Activated T-helper 1 cell treated with anti-CD3 and anti-CD28 coated beads, Interleukin-12 subunit alpha, Interleukin-12 subunit beta, Interleukin-2, Interleukin-4 antibody, amounts not matched to agents 30 ng/mL and 10 ng/mL and 1 ng/mL, durations not matched to agents 14 hours and 24 hours and 36 hours (primary cell): ENCODE results near the gene NCAM2. TPM values are rescaled to one million over a fixed set of nuclear protein-coding genes. Genes with fewer than 3 reads are reported as not detected.

Source experiments
- DNase-seq: peaks from one replicate; pipeline ENCODE4 v3.0.0; 2021; ENCODE audit warnings: low spot score
- H3K27ac Mint-ChIP-seq: one replicate; pipeline ENCODE4 v1.8.0; 2021; ENCODE audit warnings: mild to moderate bottlenecking, mixed read lengths
- H3K27me3 Mint-ChIP-seq: one replicate; pipeline ENCODE4 v1.8.0; 2022; ENCODE audit warnings: mild to moderate bottlenecking, moderate library complexity, mixed read lengths; ENCODE audit not compliant: insufficient read depth
- H3K36me3 Mint-ChIP-seq: one replicate; pipeline ENCODE4 v1.8.0; 2021; ENCODE audit warnings: low read depth, mixed read lengths
- H3K4me1 Mint-ChIP-seq: one replicate; pipeline ENCODE4 v1.8.0; 2021; ENCODE audit warnings: low read depth, mixed read lengths
- H3K4me3 Mint-ChIP-seq: one replicate; pipeline ENCODE4 v1.8.0; 2021; ENCODE audit warnings: mild to moderate bottlenecking, moderate library complexity, mixed read lengths
- H3K9me3 Mint-ChIP-seq: one replicate; pipeline ENCODE4 v1.8.0; 2021; ENCODE audit warnings: mixed read lengths
- intact Hi-C: fragments of 100-400 bp; cut with micrococcal nuclease; formaldehyde crosslinking; loops from one replicate; pipeline ENCODE4 v1.15.1; 2024
- total RNA-seq: library from RNA; stranded (reverse); gene quantifications from 2 replicates; pipeline ENCODE4 v1.2.3, GENCODE V29; 2022

The NCAM2 gene
- total RNA-seq, 1 donor from 2014 or later = not detected

DNA sequence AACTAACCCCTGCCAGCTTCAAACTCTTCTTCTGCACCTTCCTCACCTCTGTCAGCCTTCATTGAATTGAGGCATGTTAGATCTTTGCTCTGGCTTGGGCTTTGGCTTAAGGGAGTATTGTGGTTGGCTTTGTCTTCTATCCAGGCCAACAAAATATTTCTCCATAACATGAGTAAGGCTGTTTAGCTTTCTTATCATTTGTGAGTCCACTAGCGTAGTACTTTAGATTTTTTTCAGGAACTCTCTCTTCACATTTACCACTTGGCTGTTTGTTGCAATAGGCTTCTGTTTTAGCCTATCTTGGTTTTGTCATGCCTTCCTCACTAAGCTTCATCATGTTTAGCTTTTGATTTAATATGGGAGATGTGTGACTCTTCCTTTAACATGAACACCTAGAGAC, 417.5 kb downstream of the NCAM2 start:
- intact Hi-C loops = no loop called here
- DNase-seq = no peak
- no peaks in the 10 kb centered on the region for H3K36me3 Mint-ChIP-seq
- H3K27ac Mint-ChIP-seq = no peak overlapping the region
- peaks cover 4% of the 10 kb centered on the region for H3K9me3 Mint-ChIP-seq
- H3K4me1 Mint-ChIP-seq = no peaks in the 10 kb centered on the region
- H3K27me3 Mint-ChIP-seq = no peaks in the 10 kb centered on the region
- no peak overlapping the region for H3K4me3 Mint-ChIP-seq

DNA sequence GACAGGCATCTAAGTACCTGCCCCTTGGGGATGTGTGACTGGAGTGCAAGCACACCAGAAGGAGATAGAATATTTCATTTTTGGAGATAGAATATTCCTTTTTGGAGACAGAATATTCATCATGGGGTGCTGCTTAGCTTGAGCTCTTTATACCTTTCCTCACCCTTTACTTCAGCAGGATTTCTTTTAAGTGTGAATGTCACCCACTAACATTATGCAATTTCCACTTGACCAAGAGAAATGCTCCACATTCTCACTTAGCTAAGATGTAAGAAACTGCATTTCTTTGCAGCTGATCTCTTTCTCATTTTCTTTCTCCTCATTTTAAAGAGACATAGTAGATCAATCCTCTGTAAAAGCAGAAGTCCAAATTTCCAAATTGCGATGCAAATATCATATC, 436.7 kb downstream of the NCAM2 start:
- intact Hi-C loops = no loop called here
- DNase-seq = no peak
- Mint-ChIP-seq H3K36me3 (no peaks in the 10 kb centered on the region), H3K4me3 (no peak overlapping the region), H3K9me3 (peaks cover 19% of the 10 kb centered on the region), H3K27me3 (no peaks in the 10 kb centered on the region), H3K27ac (no peak overlapping the region), H3K4me1 (no peaks in the 10 kb centered on the region)

DNA sequence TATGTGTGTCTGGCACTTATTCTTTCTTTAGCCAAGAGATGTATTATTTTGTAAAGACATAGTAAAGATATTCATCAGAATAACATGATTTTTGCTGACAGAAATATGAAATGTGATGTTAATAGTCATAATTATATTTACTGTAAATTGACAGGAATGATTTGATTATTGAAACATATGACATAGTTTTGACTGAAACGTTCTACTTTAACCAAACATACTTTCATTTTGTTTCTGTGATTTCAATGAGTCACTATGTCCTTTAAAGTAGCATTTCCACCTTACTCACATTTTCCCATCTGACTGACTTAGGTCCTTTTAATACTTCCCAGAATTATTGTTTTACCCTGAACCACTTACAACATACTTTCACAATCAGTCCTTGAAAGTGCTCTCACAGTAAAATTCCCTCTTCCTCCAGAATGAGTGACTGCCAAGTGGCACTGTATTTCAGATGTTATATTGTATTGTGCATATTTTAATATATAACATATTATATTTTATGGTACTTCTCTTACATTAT, 437.9 kb downstream of the NCAM2 start:
- Mint-ChIP-seq H3K27ac (no peak overlapping the region), H3K36me3 (no peaks in the 10 kb centered on the region), H3K4me3 (no peak overlapping the region)

GRCh38 chr21:21439761-21440160, 441.6 kb downstream of the NCAM2 start:
- no peak overlapping the region for H3K4me3 Mint-ChIP-seq
- DNase-seq = no peak
- H3K4me1 Mint-ChIP-seq = no peaks in the 10 kb centered on the region
- intact Hi-C loops = no loop called here
- no peaks in the 10 kb centered on the region for H3K36me3 Mint-ChIP-seq
- H3K27me3 Mint-ChIP-seq = no peaks in the 10 kb centered on the region
- no peak overlapping the region for H3K27ac Mint-ChIP-seq
- peaks cover 5% of the 10 kb centered on the region for H3K9me3 Mint-ChIP-seq

More for the DNA sequence above, 437.9 kb downstream of the NCAM2 start:
- no peaks in the 10 kb centered on the region for H3K27me3 Mint-ChIP-seq
- DNase-seq = no peak
- no peaks in the 10 kb centered on the region for H3K4me1 Mint-ChIP-seq
- intact Hi-C loops = no loop called here
- H3K9me3 Mint-ChIP-seq = peaks cover 19% of the 10 kb centered on the region

- H3K9me3 Mint-ChIP-seq = no peaks in the 10 kb centered on the region
- no peak overlapping the region for H3K27ac Mint-ChIP-seq
- H3K27me3 Mint-ChIP-seq = no peaks in the 10 kb centered on the region
- no peak overlapping the region for H3K4me3 Mint-ChIP-seq
- intact Hi-C loops = no loop called here
- H3K36me3 Mint-ChIP-seq = no peaks in the 10 kb centered on the region
- DNase-seq = no peak
- H3K4me1 Mint-ChIP-seq = no peaks in the 10 kb centered on the region
These were observed 458.9 kb downstream of the NCAM2 start for GRCh38 chr21:21457077-21457476.

DNA sequence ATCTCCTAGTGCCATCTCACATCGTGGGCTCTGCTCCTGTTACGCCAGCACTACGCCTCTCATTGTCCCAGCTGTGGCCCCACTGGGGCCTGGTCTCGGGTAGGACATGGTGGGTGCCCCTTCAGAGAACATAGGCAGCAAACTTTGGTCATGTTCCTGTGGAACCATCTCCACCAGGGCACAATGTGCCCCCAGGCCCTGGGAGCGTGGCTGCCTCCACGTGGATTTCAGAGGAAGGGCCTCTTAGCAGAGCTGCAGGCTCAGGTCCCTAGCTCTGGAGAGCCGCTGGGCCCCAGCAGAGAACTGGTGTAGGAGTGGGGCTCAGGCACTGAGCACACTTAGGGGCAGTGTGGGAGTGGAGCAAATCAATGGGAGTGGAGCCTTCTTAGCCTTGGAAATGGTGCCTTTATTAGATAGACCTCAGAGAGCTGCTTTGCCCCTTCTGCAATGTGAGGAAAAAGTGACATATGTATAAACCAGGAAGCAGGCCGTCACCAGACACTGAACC, 460.0 kb downstream of the NCAM2 start:
- Mint-ChIP-seq H3K27me3 (no peaks in the 10 kb centered on the region), H3K4me3 (no peak overlapping the region), H3K36me3 (no peaks in the 10 kb centered on the region), H3K9me3 (no peaks in the 10 kb centered on the region), H3K27ac (no peak overlapping the region), H3K4me1 (no peaks in the 10 kb centered on the region)
- no peak for DNase-seq
- intact Hi-C loops = no loop called here

GRCh38 chr21:21460979-21461378, 462.8 kb downstream of the NCAM2 start:
- intact Hi-C loops = no loop called here
- no peaks in the 10 kb centered on the region for H3K9me3 Mint-ChIP-seq
- no peak overlapping the region for H3K27ac Mint-ChIP-seq
- no peaks in the 10 kb centered on the region for H3K4me1 Mint-ChIP-seq
- no peaks in the 10 kb centered on the region for H3K36me3 Mint-ChIP-seq
- H3K27me3 Mint-ChIP-seq = no peaks in the 10 kb centered on the region
- no peak for DNase-seq
- H3K4me3 Mint-ChIP-seq = no peak overlapping the region

GRCh38 chr21:21463456-21463855, 465.2 kb downstream of the NCAM2 start:
- Mint-ChIP-seq H3K4me1 (no peaks in the 10 kb centered on the region), H3K27me3 (no peaks in the 10 kb centered on the region), H3K9me3 (no peaks in the 10 kb centered on the region), H3K36me3 (no peaks in the 10 kb centered on the region), H3K4me3 (no peak overlapping the region), H3K27ac (no peak overlapping the region)
- DNase-seq = no peak
- intact Hi-C loops = no loop called here

GRCh38 chr21:21464684-21465083, 466.5 kb downstream of the NCAM2 start:
- intact Hi-C loops = no loop called here
- H3K27me3 Mint-ChIP-seq = no peaks in the 10 kb centered on the region
- no peaks in the 10 kb centered on the region for H3K9me3 Mint-ChIP-seq
- H3K27ac Mint-ChIP-seq = no peak overlapping the region
- no peak for DNase-seq
- H3K4me3 Mint-ChIP-seq = no peak overlapping the region
- no peaks in the 10 kb centered on the region for H3K4me1 Mint-ChIP-seq
- no peaks in the 10 kb centered on the region for H3K36me3 Mint-ChIP-seq

- intact Hi-C loops = no loop called here
- no peaks in the 10 kb centered on the region for H3K36me3 Mint-ChIP-seq
- H3K4me1 Mint-ChIP-seq = no peaks in the 10 kb centered on the region
- no peaks in the 10 kb centered on the region for H3K27me3 Mint-ChIP-seq
- H3K9me3 Mint-ChIP-seq = peaks cover 4% of the 10 kb centered on the region
- no peak for DNase-seq
- no peak overlapping the region for H3K27ac Mint-ChIP-seq
- H3K4me3 Mint-ChIP-seq = no peak overlapping the region
These were observed 468.5 kb downstream of the NCAM2 start for GRCh38 chr21:21466752-21467151.

DNA sequence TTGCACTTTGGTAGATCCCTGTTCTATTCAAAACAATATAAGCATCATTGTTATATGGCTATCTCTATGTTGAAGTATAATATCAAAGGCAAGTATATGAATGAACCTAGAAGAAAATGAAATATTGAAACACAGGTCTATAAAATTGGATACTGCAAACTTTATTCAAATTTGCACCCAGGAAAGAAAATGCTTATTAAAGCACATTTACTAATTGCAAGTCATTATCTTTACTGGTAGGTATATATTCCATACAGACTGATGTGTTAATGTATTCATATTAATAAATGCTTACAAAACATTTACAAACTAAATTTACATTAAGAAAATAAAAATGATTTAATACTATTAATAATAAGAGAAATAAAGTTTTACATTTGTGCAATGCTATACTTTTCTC, 469.8 kb downstream of the NCAM2 start:
- intact Hi-C loops = no loop called here
- Mint-ChIP-seq H3K4me1 (no peaks in the 10 kb centered on the region), H3K9me3 (peaks cover 4% of the 10 kb centered on the region), H3K27me3 (no peaks in the 10 kb centered on the region), H3K36me3 (no peaks in the 10 kb centered on the region), H3K4me3 (no peak overlapping the region), H3K27ac (no peak overlapping the region)
- DNase-seq = no peak

GRCh38 chr21:21481239-21481638, 483.0 kb downstream of the NCAM2 start:
- peaks cover 7% of the 10 kb centered on the region for H3K9me3 Mint-ChIP-seq
- no peak overlapping the region for H3K4me3 Mint-ChIP-seq
- intact Hi-C loops = no loop called here

GRCh38 chr21:21508859-21509258, 510.6 kb downstream of the NCAM2 start:
- Mint-ChIP-seq H3K36me3 (no peaks in the 10 kb centered on the region), H3K9me3 (peaks cover 14% of the 10 kb centered on the region), H3K4me3 (no peak overlapping the region), H3K27me3 (no peaks in the 10 kb centered on the region), H3K27ac (no peak overlapping the region), H3K4me1 (no peaks in the 10 kb centered on the region)
- DNase-seq = no peak
- intact Hi-C loops = no loop called here

More at GRCh38 chr21:21481239-21481638, 483.0 kb downstream of the NCAM2 start:
- Mint-ChIP-seq H3K4me1 (no peaks in the 10 kb centered on the region), H3K27ac (no peak overlapping the region), H3K36me3 (no peaks in the 10 kb centered on the region), H3K27me3 (no peaks in the 10 kb centered on the region)
- no peak for DNase-seq

GRCh38 chr21:21530680-21531079, 532.5 kb downstream of the NCAM2 start:
- H3K27ac Mint-ChIP-seq = no peak overlapping the region
- intact Hi-C loops = no loop called here
- DNase-seq = no peak
- no peak overlapping the region for H3K4me3 Mint-ChIP-seq
- H3K4me1 Mint-ChIP-seq = no peaks in the 10 kb centered on the region
- H3K27me3 Mint-ChIP-seq = no peaks in the 10 kb centered on the region
- H3K9me3 Mint-ChIP-seq = no peaks in the 10 kb centered on the region
- no peaks in the 10 kb centered on the region for H3K36me3 Mint-ChIP-seq
